Mucosa of gallbladder (tissue), 1 donor: Measurements from ENCODE around the gene SLC35F4. TPM values are rescaled to one million over a fixed set of nuclear protein-coding genes. Genes with fewer than 3 reads are reported as not detected.

Experiments used
- DNase-seq: peaks from one replicate; pipeline ENCODE4 v3.0.0-alpha.2; 2020; ENCODE audit warnings: low spot score
- total RNA-seq: library from RNA; stranded (reverse); gene quantifications from one replicate; pipeline ENCODE4 v1.2.1, GENCODE V29; 2021
- donor health status: DM: no; HTN: no; CAD: no.

The SLC35F4 gene
- total RNA-seq, 1 donor from 2014 or later, result not detected

GRCh38 chr14:57634335-57634734 is 231.6 kb downstream of the SLC35F4 start:
- no peak for DNase-seq

GRCh38 chr14:57632649-57633048 is 233.2 kb downstream of the SLC35F4 start:
- no peak for DNase-seq

- DNase-seq, result no peak
Measured at GRCh38 chr14:57617510-57617909, 248.4 kb downstream of the SLC35F4 start.

GRCh38 chr14:57612946-57613345 is 252.9 kb downstream of the SLC35F4 start:
- DNase-seq, result no peak

GRCh38 chr14:57611555-57612075 is 254.3 kb downstream of the SLC35F4 start:
- no peak for DNase-seq

- no peak for DNase-seq
Measured at GRCh38 chr14:57610631-57611030, 255.3 kb downstream of the SLC35F4 start.

GRCh38 chr14:57609192-57610075 is 256.5 kb downstream of the SLC35F4 start:
- DNase-seq, result no peak

GRCh38 chr14:57607086-57607485 is 258.8 kb downstream of the SLC35F4 start:
- no peak for DNase-seq

GRCh38 chr14:57583396-57583795 is 282.5 kb downstream of the SLC35F4 start:
- DNase-seq, result no peak

- DNase-seq, result no peak
Measured at GRCh38 chr14:57582746-57583145, 283.1 kb downstream of the SLC35F4 start.

- DNase-seq, result no peak
Measured at GRCh38 chr14:57578801-57579200, 287.1 kb downstream of the SLC35F4 start.

- DNase-seq, result no peak
Measured at GRCh38 chr14:57576498-57576897, 289.4 kb downstream of the SLC35F4 start.

- DNase-seq, result no peak
Measured at GRCh38 chr14:57575482-57575881, 290.4 kb downstream of the SLC35F4 start.

- DNase-seq, result no peak
Measured at GRCh38 chr14:57574617-57575288, 291.1 kb downstream of the SLC35F4 start.

GRCh38 chr14:57573173-57573572 is 292.7 kb downstream of the SLC35F4 start:
- DNase-seq, result no peak

- no peak for DNase-seq
Measured at GRCh38 chr14:57568554-57568953, 297.3 kb downstream of the SLC35F4 start.

- no peak for DNase-seq
Measured at GRCh38 chr14:57567220-57567619, 298.7 kb downstream of the SLC35F4 start.

- DNase-seq, result no peak
Measured at GRCh38 chr14:57560681-57561080, 305.2 kb downstream of the SLC35F4 start.

- no peak for DNase-seq
Measured at GRCh38 chr14:57559576-57559975, 306.3 kb downstream of the SLC35F4 start.

- no peak for DNase-seq
Measured at GRCh38 chr14:57549765-57550420, 316.0 kb downstream of the SLC35F4 start.

- no peak for DNase-seq
Measured at GRCh38 chr14:57549016-57549564, 316.8 kb downstream of the SLC35F4 start.

- DNase-seq, result no peak
Measured at GRCh38 chr14:57547131-57547530, 318.8 kb downstream of the SLC35F4 start.
